SJSA1 (cell line): ENCODE results near the gene UBALD1. TPM values are rescaled to one million over a fixed set of nuclear protein-coding genes. Genes with fewer than 3 reads are reported as not detected.
"Not testable (repeated sequence)": the region's sequence is repeated elsewhere in the genome, so short reads cannot be mapped to it uniquely, and the experiment has no call there.

Experiments used
- DNase-seq, 2 experiments: peaks; one replicate each; pipeline ENCODE4 v3.0.0-alpha.2; 2015 to 2020; ENCODE audit warnings: low spot score in 2 of 2, low read depth in 1 of 2
- H3K27ac ChIP-seq: fragments of 250-450 bp; sonication (Bioruptor Pico); 2 replicates; pipeline ENCODE4 v1.5.1; 2020; ENCODE audit warnings: mild to moderate bottlenecking, moderate library complexity
- H3K27me3 ChIP-seq: fragments of 250-450 bp; sonication (Bioruptor Pico); replicated peaks from 2 replicates; pipeline ENCODE4 v1.5.1; 2020; ENCODE audit warnings: mild to moderate bottlenecking, moderate library complexity
- H3K36me3 ChIP-seq: fragments of 250-450 bp; sonication (Bioruptor Pico); 2 replicates; pipeline ENCODE4 v1.5.1; 2020; ENCODE audit warnings: mild to moderate bottlenecking
- H3K4me1 ChIP-seq: fragments of 250-450 bp; sonication (Bioruptor Pico); replicated peaks from 2 replicates; pipeline ENCODE4 v1.6.1; 2021; ENCODE audit warnings: mild to moderate bottlenecking
- H3K4me3 ChIP-seq: fragments of 250-450 bp; sonication (Bioruptor Pico); 2 replicates; pipeline ENCODE4 v1.5.1; 2020; ENCODE audit warnings: mild to moderate bottlenecking
- H3K9me3 ChIP-seq: fragments of 250-450 bp; sonication (Bioruptor Pico); replicated peaks from 2 replicates; pipeline ENCODE4 v1.5.1; 2020; ENCODE audit warnings: mild to moderate bottlenecking
- total RNA-seq: library from RNA; depleted of rRNA; stranded (reverse); fragments of >200 nt; shearing (Covaris generic); gene quantifications from 2 replicates; pipeline ENCODE4 v1.2.3, GENCODE V29; 2014

UBALD1 gene
- total RNA-seq, 1 experiment from 2014 or later: 9.6 TPM

DNA sequence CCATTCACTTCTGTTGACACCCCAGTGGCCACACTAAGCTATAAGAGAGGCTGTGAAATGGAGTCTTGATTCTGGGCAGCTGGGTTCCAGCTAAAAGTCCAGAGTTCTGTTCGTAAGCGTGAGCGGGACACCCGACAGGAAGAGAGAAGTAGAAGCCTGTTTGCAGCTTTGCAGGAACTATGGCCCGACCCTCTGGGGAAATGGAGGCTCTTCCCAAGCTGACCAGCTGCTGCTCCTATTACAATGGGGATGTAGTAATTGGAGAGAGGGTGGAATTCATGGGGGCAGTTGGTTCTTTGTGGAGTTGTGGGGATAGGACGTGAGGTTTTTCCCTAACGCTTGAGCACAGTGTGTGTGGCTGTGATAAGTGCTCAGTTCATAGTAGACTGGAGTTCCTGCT, 28.4 kb downstream of the UBALD1 start:
- Histone ChIP-seq H3K36me3 (no peaks in the 10 kb centered on the region), H3K9me3 (peaks cover 3% of the 10 kb centered on the region; the same call in 1 of the 2 replicates), H3K27ac (no peak overlapping the region), H3K4me3 (no peak overlapping the region), H3K4me1 (no peaks in the 10 kb centered on the region), H3K27me3 (no peaks in the 10 kb centered on the region; the same call in 1 of the 2 replicates)
- no peak for DNase-seq

DNA sequence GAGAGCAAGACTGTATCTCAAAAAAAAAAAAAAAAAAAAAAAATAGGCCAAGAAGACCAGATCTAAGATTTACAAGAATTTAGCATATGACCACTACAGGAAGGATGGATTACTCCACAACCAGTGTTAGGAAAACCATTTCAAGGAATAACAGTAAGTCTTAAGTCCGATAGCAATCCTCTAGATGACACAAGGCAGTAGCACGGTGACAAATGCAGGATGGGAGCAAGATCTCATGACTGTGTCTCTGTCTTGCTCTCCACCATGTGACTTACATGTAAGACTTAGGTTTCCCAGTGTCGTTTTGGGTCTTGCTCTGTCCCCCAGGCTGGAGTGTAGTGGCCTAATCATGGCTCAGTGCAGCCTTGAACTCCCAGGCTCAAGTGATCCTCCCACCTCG, 30.8 kb downstream of the UBALD1 start:
- no peaks in the 10 kb centered on the region for H3K4me1 ChIP-seq
- no peak for DNase-seq
- H3K36me3 ChIP-seq: no peaks in the 10 kb centered on the region
- H3K27ac ChIP-seq: no peak overlapping the region
- H3K9me3 ChIP-seq: peaks cover 3% of the 10 kb centered on the region; the same call in 1 of the 2 replicates
- H3K27me3 ChIP-seq: no peaks in the 10 kb centered on the region; the same call in 1 of the 2 replicates
- H3K4me3 ChIP-seq: no peak overlapping the region

- Histone ChIP-seq H3K27ac (no peak overlapping the region), H3K9me3 (no peaks in the 10 kb centered on the region), H3K36me3 (no peaks in the 10 kb centered on the region), H3K27me3 (no peaks in the 10 kb centered on the region), H3K4me3 (no peak overlapping the region), H3K4me1 (no peaks in the 10 kb centered on the region)
- DNase-seq: no peak
Observed at GRCh38 chr16:4580250-4580649, 34.4 kb downstream of the UBALD1 start.

DNA sequence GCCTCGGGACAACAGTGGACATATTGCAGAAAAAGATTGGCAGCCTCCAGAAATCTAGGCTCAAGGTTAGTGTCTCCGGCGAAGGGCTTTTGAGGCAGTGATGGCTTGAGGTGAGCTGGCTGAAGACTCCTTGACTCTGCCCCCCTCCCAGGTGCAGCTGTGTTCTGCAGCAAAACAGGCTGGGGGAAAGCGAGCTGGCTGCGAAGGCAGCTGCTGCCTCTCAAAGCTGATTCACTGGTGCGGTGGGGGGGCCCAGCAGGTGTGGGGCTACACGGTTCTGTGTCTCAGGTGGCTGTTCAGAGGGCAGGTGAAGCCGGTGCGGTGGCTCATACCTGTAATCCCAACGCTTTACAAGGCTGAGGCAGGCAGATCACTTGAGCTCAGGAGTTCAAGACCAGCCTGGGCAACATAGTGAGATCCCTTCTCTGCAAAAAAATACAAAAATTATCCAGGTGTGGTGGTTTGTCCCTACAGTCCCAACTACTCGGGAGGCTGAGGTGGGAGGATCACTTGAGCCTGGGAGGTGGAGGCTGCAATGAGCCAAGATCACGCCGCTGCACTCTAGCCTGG, 35.6 kb downstream of the UBALD1 start:
- H3K27me3 ChIP-seq: no peaks in the 10 kb centered on the region
- no peaks in the 10 kb centered on the region for H3K36me3 ChIP-seq
- no peak overlapping the region for H3K4me3 ChIP-seq
- H3K9me3 ChIP-seq: no peaks in the 10 kb centered on the region
- no peaks in the 10 kb centered on the region for H3K4me1 ChIP-seq
- H3K27ac ChIP-seq: no peak overlapping the region
- no peak for DNase-seq

- DNase-seq: no peak
- Histone ChIP-seq H3K27me3 (no peaks in the 10 kb centered on the region), H3K9me3 (no peaks in the 10 kb centered on the region), H3K27ac (no peak overlapping the region), H3K4me1 (no peaks in the 10 kb centered on the region), H3K4me3 (no peak overlapping the region), H3K36me3 (no peaks in the 10 kb centered on the region)
Observed at GRCh38 chr16:4576008-4576407, 38.7 kb downstream of the UBALD1 start.

DNA sequence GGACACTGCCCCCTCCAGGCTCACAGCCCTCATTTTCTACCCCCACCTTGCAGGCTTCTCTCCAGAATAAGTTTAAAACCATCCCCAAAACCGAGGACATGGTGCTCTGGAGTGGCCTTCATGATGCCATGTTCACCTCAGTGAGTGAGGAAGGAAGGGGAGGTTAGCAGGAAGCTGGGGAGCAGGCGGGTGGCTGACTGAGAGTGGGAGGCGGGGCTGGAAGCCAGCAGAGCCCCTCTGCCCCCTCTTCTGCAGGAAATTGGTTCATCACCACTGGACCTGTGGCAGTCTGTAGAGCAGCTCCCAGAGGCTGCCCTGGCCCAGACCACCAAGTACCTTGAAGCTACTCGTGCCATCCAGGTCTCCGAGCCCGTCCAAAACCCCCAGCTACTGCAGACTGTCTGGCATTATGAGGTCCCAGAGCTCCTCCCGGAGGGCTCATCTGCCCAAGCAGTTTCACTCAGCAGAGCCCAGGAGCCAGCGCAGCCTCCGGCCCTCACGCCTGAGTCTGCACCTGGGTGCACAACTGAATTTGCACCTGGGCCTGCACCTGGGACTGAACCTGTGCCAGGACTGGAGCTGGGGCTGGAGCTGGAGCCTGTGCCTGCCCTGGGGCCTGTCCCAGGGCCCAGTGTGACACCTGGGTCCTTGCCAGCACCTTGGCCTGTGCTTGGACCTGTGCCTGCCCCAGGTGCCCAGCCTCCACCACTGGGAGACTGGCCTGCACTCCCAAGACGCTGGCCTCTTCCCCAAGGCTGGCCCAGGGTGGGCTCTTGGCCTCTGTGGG, 39.6 kb downstream of the UBALD1 start:
- Histone ChIP-seq H3K27ac (no peak overlapping the region), H3K27me3 (no peaks in the 10 kb centered on the region), H3K36me3 (no peaks in the 10 kb centered on the region), H3K9me3 (no peaks in the 10 kb centered on the region), H3K4me1 (no peaks in the 10 kb centered on the region), H3K4me3 (no peak overlapping the region)
- no peak for DNase-seq

DNA sequence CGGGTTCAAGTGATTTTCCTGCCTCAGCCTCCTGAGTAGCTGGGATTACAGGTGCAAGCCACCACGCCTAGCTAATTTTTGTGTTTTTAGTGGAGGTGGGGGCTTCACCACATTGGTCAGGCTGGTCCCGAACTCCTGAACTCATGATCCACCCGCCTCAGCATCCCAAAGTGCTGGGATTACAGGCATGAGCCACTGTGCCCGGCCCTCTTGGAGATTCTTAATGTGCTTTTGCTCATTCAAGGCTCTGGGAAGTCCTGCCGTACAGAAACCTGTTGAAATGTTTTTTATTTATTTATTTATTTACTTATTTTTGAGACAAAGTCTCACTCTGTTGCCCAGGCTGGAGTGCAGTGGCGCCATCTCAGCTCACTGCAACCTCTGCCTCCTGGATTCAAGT, 40.8 kb downstream of the UBALD1 start:
- not testable (repeated sequence) for H3K27ac ChIP-seq, H3K36me3 ChIP-seq, H3K27me3 ChIP-seq, H3K4me1 ChIP-seq, H3K4me3 ChIP-seq, DNase-seq, H3K9me3 ChIP-seq

- Histone ChIP-seq H3K4me3 (no peak overlapping the region), H3K36me3 (no peaks in the 10 kb centered on the region), H3K27me3 (no peaks in the 10 kb centered on the region), H3K4me1 (no peaks in the 10 kb centered on the region), H3K27ac (no peak overlapping the region), H3K9me3 (no peaks in the 10 kb centered on the region)
- DNase-seq: no peak
Observed at GRCh38 chr16:4572715-4573114, 42.0 kb downstream of the UBALD1 start.

GRCh38 chr16:4570688-4571321, 43.9 kb downstream of the UBALD1 start:
- no peaks in the 10 kb centered on the region for H3K9me3 ChIP-seq
- no peaks in the 10 kb centered on the region for H3K36me3 ChIP-seq
- no peak for DNase-seq
- no peak overlapping the region for H3K27ac ChIP-seq
- no peaks in the 10 kb centered on the region for H3K27me3 ChIP-seq
- H3K4me3 ChIP-seq: no peak overlapping the region
- H3K4me1 ChIP-seq: no peaks in the 10 kb centered on the region

- no peak overlapping the region for H3K27ac ChIP-seq
- no peaks in the 10 kb centered on the region for H3K27me3 ChIP-seq
- DNase-seq: no peak
- H3K9me3 ChIP-seq: no peaks in the 10 kb centered on the region
- H3K4me1 ChIP-seq: no peaks in the 10 kb centered on the region
- H3K36me3 ChIP-seq: no peaks in the 10 kb centered on the region
- no peak overlapping the region for H3K4me3 ChIP-seq
Observed at GRCh38 chr16:4570086-4570485, 44.6 kb downstream of the UBALD1 start.

DNA sequence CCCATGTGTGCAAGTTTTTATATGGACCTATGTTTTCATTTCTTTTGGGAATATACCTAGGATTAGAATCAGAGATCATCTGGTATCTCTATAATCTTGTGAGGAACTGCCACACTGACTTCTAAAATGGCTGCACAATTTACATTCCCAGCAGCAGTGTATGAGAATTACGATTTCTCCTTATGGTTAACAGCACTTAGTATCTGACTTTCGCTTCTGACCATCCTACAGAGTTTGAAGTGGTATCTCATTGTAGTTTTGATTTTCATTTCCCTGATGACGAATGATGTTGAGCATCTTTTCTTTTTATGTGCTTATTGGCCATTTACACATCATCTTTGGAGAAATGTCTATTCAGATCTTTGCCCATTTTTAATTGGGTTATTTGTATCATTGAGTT, 48.5 kb downstream of the UBALD1 start:
- DNase-seq: no peak
- no peaks in the 10 kb centered on the region for H3K4me1 ChIP-seq
- no peaks in the 10 kb centered on the region for H3K9me3 ChIP-seq
- no peaks in the 10 kb centered on the region for H3K36me3 ChIP-seq
- no peaks in the 10 kb centered on the region for H3K27me3 ChIP-seq
- H3K27ac ChIP-seq: no peak overlapping the region
- H3K4me3 ChIP-seq: no peak overlapping the region

DNA sequence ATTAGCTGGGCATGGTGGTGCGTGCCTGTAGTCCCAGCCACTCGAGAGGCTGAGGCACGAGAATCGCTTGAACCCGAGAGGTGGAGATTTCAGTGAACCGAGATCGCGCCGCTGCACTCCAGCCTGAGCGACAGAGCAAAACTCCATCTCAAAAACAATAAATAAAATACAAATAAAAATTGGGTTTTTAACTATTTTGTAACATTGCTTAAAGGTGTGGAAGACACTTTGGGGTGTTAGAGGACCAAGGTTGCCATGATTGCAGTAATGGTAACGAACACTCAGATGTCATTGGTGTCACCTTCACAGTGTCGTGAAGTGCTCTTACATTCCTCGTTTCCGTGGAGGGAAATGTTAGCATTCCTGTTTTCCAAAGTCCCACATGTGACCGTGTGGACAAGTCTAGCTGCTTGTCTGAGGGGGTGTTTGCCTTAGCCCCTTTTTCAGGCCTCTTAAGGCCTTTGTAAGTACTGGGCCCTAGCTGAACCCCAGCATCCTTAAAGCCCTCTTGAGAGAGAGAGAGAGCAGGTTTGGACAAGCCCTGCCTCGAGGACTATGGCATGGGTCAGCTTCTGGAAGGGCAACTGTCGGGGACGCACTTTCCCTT, 49.9 kb downstream of the UBALD1 start:
- no peak for DNase-seq
- H3K27ac ChIP-seq: no peak overlapping the region

GRCh38 chr16:4561596-4561995, 53.1 kb downstream of the UBALD1 start:
- no peaks in the 10 kb centered on the region; the same call in 1 of the 2 replicates for H3K27me3 ChIP-seq
- no peaks in the 10 kb centered on the region for H3K4me1 ChIP-seq
- no peaks in the 10 kb centered on the region for H3K9me3 ChIP-seq
- no peak for DNase-seq
- H3K4me3 ChIP-seq: no peak overlapping the region
- H3K36me3 ChIP-seq: no peaks in the 10 kb centered on the region
- H3K27ac ChIP-seq: no peak overlapping the region

More for the DNA sequence above, 49.9 kb downstream of the UBALD1 start:
- no peak overlapping the region for H3K4me3 ChIP-seq
- H3K36me3 ChIP-seq: no peaks in the 10 kb centered on the region
- no peaks in the 10 kb centered on the region for H3K4me1 ChIP-seq
- H3K9me3 ChIP-seq: no peaks in the 10 kb centered on the region
- no peaks in the 10 kb centered on the region; the same call in 1 of the 2 replicates for H3K27me3 ChIP-seq
